ENCODE measurements around the gene SERPINI1.

DNA sequence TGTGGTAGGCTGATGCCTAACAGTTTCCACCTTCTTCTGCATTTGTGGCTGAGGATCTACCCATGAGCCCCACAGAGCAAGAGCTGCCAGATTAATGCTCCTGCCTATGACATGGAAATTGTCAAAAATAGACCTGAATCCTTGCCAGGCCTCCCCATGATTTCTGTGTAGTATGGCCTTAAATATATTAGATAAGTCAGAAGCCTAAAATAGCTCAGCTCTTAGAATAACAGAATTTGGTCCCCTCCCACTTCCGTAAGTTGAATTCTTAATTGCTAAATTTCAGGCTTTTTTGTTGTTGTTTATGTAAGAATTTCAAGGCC lies 129.0 kb downstream of the SERPINI1 start:
- TF ChIP-seq, protein P1, sequence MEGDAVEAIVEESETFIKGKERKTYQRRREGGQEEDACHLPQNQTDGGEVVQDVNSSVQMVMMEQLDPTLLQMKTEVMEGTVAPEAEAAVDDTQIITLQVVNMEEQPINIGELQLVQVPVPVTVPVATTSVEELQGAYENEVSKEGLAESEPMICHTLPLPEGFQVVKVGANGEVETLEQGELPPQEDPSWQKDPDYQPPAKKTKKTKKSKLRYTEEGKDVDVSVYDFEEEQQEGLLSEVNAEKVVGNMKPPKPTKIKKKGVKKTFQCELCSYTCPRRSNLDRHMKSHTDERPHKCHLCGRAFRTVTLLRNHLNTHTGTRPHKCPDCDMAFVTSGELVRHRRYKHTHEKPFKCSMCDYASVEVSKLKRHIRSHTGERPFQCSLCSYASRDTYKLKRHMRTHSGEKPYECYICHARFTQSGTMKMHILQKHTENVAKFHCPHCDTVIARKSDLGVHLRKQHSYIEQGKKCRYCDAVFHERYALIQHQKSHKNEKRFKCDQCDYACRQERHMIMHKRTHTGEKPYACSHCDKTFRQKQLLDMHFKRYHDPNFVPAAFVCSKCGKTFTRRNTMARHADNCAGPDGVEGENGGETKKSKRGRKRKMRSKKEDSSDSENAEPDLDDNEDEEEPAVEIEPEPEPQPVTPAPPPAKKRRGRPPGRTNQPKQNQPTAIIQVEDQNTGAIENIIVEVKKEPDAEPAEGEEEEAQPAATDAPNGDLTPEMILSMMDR (IDR thresholded peaks at IDR 0.05): no peak
- TF ChIP-seq POLR2A (IDR thresholded peaks at IDR 0.05): no peak

All from testis (tissue), 2 donors.